GM21526 (cell line): ENCODE data around the gene MAN1A1.

Source experiments
- ATAC-seq: cut with Tn5 transposase; IDR thresholded peaks from one replicate; pipeline ENCODE4 v1.9.1; 2021; ENCODE audit warnings: moderate library complexity; ENCODE audit not compliant: unreplicated experiment, low FRiP score

MAN1A1 gene

DNA sequence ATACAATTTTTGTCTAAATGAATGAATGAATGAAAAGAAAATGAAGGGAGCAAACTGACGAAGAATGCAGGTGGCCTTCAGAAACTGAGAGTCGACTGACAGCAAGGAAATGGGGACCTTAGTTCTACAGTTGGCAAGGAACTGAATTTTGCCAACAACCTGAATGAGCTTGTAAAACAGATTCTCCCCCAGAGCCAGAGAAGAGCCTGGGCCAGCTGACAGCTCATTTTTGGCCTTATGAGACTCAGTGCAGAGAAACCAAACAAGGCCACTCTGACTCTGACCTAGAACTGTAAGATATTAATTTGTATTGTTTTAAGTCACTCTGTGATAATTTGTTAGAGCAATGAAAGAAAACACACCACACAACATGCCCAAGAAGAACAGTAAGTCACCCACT lies 21.8 kb downstream of the MAN1A1 start:
- ATAC-seq: no peak

DNA sequence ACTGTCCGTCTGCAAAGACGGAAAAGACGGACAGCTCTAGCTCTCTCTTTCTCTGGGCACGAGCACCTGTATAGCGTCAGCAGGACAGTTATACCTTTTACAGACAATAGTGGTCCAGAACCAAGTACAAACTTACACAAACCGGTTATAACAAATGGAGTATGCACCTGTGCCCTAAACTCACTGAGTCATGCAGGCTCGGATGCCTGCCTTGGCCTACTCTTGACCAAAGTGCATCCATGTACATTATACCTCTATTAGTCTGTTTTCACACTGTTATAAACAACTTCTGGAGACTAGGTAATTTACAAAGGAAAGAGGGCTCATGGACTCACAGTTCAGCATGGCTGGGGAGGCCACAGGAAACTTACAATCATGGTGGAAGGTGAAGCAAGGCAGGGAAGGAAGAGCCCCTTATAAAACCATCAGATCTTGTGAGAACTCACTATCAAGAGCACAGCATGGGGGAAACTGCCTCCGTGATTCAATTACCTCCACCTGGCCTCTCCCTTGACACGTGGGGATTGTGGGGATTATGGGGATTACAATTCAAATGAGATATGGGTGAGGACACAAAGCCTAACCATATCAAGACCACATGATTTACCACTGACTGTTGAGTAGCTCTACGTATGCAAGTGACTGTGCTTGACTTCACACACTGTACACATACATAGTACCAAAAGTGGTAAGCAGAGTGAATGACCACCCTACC lies 23.1 kb downstream of the MAN1A1 start:
- no peak for ATAC-seq

DNA sequence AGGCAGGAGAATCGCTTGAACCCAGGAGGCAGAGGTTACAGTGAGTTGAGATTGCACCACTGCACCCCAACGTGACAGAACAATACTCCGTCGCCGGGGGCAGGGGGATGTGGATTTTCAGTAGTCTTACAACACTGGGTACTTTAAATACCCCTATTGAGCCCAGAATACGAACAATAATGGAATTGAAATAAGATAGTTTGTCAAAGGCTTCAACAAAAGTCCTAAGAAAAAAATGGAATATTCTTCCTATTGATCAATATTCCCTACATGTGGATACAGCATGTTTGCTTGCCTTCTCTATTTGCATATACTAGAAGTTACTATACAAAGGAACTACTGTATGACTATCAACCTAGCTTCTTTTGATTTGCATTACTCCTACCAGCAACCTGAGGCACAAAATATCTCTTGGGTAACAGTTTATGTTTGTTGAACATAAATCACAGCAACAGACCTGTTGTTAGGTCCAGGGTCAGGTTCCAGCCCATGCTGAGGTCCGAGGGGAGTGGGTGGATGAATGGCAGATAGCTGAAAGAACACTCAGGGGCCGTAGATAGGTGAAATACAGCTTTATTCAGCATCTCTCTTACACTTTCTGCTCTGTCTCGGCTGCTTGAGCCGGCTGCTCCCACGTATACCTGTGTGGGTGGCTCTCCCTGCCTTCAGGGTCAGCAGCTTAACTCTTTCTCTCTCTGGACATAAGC lies 23.8 kb downstream of the MAN1A1 start:
- ATAC-seq: no peak

DNA sequence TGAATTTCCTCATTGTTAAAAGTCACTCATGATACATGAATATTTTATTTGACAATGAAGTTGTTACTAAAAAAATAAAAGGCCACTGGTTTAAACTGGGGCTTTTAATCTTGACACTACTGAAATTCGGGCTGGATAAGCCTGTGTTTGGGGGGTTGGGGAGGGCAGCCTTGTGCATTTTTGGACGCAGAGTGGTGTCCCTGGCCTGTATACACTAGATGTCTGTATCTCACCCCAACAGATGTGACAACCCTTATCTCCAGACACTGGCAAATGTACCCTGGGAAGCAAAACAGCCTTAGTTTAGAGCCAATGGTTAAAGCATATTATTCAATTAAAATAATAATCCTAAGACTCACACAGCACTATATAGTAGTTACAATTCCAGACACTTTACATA lies 24.8 kb downstream of the MAN1A1 start:
- ATAC-seq: no peak

DNA sequence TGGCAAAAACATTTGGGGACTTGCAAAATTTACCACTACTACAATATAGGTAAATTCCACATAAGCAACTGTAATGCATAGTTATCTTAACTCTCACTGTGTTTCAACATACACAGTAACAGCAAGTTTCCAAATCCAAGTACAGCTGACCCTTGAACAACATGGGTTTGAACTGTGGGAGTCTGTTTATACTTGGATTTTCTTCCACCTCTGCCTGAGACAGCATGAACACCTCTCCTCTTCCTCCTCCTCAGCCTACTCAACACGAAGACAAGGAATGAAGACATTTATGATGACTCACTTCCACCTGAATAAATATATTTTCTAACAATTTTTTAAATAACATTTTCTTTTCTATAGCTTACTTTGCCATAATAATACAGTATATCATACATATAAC lies 25.6 kb downstream of the MAN1A1 start:
- ATAC-seq: no peak

DNA sequence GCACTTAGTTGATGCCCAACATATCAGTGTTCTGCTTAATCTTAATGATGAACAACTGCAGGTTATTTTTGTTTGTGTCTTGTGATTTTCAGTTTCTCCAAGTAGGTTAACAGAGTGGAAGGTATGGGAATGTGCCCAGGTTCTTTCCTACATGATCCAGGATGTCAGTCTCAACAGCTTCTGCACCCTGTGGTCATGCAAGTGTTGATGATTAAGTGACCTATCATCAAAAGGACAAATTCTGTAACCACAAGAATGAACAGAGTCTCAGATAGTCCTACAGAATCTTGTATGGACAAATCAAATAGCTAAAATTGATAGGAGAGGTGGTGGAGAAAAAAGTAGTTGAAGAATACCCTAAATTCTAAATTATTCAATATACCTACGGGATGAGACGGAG lies 26.1 kb downstream of the MAN1A1 start:
- no peak for ATAC-seq

DNA sequence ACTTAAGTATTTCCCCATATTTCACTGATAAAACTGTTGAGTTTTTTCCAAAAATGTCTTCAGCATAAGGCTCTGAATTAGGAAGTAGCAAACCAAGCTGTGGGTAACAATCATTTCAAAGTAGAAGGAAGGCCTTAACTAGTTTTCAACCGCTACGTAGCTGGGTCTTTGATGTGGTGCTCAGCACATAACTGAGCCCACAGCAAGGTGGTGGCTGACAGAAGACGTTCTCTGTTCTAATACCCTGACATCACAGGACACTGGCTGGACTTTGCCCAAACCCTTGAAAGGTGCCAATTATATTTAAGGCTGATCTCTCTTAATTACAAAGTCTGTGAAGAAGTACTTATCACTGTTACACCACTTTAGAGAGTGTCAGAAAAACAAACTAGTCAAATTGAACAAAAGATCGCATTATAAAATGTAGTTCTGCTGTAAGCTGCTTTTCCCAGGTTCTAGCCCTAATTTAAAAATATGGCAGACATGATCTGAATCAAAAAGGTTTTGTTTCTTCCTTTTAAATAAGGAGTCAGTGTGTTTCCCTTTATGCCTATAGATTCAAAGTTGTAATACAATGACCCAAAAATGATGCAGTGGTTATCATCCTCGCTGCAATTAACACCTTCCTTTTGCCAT lies 26.7 kb downstream of the MAN1A1 start:
- ATAC-seq: no peak

DNA sequence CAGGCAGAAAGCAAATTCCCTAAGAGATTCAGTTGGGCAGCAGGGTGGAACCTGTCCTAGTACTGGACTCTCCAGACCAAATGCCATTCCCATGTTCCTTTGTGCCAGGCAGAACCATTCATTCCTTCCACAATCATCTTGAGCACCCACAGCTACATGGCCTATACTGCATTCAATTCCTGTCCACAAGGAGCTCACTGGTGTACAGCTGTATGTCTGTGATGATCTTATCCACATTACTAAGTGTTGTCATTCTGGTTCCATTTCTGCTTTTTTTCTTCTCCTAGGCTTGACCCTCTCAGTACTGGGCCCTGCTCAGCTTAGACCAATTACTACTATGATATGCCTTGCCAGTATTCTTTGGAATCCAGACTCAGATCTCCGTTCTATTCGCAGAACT lies 27.5 kb downstream of the MAN1A1 start:
- no peak for ATAC-seq

DNA sequence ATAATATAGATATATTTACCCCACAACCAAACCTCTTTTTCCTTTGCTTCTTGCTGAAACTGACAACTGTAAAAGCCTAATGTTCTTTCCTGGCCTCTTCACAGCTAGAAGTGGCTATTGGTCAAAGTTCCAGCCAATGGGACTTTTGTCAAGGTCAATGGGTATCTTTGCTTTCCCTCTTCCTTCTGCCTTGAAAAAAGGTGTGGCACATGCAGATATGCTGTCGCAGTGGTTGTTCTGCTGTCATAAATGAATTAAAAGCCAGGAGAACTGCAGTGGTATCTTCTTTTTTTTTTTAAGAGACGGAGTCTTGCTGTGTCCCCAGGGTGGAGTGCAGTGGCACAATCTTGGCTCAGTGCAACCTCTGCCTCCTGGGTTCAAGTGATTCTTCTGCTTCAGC lies 29.9 kb downstream of the MAN1A1 start:
- no peak for ATAC-seq

DNA sequence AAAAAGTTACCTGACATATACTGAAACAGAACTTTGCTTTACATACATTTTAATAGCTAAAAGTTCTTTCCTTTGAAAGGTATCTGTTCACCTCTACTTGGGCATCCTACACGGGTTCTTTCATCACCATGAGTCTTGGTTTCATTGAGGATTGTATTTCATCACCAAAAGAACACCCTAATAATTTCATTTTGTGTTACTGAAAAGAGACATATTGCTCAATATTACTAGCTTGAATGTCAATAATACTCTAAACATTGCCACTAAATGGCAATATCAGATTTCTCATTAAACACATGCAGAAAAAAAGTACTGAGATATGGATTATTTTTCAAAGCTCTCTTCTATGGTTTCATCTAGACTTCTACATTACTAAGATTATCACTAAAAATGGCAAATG lies 30.8 kb downstream of the MAN1A1 start:
- no peak for ATAC-seq

DNA sequence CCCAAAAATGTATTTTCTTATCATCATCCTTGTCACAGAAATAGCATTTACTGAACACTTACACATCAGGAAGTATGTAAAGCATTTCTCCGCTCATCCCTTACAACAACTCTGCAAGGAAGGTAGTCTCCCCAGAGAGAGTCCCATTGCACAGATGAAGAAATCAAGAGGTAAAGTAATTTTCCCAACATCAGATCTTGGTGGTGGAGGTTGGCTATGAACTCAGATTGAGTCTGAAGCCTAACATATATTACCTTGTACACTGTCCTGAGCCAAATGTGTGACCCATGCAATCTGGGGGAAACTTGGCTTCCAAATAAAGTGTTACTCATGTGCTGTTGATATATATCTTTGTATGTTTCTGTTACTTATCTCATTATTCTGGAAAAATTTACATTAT lies 31.4 kb downstream of the MAN1A1 start:
- ATAC-seq: no peak

DNA sequence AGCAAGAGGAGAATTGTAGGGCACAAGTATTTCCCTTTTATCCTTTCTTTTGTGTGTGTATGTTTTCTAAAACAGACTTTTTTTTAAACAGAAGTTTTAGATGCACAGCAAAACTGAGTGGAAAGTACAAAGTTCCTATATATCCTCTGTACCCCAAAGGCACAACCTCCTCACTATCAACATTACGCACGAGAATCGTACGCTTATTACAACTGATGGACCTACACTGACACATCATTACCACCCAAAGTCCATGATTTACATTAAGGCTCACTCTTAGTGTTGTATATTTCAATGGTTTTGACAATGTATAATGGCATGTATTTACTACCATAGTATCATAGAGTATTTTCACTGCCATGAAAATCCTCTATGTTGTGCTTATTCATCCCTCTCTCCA lies 32.6 kb downstream of the MAN1A1 start:
- ATAC-seq: no peak

DNA sequence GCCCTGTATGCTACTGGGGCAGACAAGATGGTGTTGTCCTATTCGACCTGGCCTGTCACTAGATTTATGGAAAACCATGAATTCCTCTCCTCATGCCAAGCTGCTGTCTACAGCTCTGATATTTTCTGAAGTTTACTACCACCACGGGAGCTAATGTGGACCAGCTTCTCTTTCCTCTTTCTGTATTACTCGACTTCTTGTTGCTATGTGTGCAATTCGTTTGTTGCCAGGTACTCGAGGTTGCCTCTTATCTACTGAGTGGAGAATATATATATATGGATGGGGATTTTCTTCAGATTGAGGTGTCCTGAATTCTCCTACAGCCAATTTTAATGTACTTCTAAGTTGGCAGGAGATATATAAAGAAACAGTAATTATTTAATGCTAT lies 34.7 kb downstream of the MAN1A1 start:
- ATAC-seq: peak; percentile 51

DNA sequence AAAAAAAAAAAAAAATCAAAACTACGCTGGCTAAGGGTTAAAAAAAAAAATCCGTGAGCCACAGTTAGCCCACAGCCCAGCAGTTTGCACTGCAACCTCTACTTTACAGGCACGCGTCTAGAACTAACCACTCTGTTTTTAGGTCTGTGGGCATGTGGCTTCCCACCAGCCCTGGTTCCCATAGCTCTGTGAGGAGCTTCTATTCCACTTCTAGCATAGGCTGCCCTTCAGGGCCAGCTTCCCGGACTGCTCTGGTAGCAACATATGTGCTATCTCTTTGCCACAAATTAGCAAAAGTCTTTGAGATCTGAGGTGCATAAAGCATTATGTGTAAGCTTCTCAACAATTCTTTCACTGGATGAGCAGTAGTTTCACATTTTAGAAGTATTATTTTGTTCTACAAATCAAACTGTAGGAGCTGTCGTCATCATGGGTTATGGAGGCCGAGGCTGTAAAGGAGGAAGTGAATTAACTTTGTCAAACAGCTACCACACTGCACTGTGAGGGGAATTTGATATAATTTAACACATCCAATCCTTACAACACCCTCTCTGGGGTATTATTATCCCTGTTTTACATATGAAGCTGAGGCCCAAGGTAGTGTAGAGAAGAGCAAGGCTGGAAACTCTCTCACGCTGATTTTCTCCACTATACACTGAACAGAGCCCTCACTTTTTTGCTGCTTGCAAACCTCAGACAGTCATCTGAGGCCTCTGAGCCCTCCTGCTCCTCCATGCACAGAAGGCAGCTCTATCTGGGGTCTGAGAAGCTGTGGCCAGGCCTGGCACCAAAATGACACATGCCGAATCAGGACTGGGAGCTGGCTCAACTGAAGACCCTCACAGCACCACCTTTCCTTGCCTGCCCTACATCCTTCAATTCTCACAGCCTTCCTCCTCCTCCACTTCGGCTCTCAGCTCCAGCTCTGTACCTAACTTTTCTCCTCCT lies 35.4 kb downstream of the MAN1A1 start:
- ATAC-seq: peak; percentile 72

DNA sequence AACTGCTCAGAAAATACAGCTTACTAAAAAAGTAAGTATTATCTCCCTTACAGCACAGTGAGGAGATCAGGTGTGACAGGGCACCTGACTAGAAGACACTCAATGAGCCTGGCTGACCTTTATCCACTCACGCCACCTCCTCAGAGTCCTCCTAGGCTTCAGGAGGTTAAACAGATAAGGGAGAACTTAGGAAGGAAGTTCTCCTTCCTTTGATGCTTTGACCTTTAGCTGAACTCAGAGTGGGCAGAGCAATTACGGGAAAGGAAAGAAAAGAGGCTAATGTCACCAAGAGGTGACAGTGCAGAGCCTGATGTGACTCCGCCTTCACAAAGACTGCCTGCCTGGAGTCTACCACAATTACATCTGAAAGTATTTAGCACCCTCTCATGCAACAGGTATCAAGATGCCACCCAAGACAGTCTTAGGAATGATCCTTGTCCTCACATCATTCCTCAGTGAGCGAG lies 36.7 kb downstream of the MAN1A1 start:
- peak; percentile 38 for ATAC-seq

DNA sequence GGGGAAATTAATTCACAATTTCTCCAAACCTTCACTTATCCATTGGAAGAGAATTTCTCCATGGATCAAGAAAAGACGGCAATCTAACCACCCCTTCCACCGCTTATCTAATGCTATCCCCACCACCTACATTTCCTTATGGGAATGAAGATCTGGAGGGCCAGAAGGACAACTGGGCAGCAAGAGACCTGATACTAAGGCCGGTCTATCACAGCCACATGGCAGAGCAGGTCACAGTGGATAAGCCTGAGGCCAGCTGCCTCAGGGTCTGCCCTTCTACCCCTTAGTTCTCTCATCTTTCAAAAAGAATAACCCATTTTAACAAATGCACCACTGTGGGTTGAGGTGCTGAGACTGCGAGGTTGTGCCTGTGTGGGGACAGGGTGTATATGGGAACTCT lies 37.1 kb downstream of the MAN1A1 start:
- no peak for ATAC-seq

DNA sequence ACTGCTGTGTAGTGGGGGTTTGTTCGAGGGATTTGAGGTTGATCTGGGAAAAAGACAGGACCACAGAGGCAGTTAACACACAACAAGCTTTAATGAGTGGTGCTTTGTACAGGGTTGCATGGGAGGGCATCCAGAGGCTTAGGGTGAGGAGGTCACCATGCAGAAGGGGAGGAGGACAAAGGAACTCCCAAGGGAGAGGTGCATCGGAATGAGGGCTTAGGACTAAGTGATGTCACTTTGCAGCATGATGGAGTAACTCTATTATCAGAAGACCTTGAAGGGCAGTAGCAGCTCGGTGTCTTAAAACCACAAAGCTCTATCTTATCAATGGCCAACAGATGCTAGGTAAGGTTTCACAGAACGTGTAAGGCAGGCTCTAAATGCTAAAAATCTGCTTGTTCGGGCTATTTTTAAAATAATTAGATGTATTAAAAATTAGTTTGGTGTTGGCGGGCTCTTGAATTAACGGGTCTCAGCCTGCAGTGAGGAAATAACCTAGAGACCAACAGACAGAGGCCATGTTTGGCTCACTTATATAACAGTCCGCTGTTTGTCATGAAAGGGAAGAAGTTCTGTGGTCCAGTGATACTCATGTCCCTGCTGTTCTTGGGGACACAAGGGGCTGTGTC lies 37.9 kb downstream of the MAN1A1 start:
- ATAC-seq: no peak

DNA sequence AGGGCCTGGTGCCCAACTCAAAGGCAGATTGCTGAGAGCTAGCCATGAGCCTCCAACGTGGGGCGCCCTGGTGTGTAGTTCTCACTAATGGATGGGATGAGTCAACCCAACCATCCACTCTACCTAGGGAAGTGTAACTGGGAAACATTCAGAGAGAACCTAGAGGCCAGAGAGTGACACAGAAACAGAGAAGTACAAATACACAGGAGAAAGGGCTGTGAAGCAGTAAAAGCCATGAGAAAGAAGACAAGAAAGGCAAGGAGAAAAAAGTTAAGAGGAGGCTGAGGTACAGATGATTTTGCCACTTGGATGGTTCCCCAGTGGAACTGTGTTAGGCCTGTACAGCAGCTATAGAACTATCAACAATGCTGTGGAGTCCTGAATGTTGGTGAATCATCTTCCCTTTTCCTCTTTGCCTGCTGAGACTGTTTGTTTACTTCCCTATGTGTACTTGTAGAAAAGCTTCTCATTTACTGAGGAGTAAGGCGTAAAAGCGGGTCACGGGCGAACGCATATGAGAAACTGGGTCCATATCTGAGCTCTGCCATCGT lies 39.0 kb downstream of the MAN1A1 start:
- no peak for ATAC-seq

DNA sequence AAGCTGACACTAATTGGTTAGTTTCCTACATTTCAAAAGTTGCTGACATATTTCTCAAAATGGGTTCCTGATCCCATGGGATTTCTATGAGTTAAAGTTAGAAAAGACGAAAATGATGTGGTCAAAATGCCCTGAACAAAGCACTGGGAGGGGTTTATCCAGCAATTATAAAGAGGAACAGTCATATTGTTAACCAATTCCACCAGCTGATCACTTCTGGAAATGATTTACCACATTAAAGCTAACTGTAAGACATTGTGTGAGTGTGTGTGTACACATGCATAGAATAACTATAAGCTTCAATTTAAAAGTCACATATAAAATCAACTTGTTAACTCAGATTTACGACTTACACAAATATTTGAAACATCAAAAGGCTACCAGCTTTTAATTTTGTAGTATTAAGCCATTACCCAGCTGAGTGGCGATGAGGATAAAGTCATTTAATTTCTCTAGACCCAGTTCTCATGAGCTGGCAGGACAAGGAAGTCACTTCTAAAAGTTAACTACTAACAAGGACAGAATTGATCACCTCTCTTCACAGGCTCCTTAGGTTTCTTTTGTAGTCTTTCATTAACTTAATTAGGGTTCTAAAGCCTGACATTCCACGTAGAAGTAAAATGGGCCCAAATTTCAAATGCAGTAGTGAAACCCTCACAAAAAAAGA lies 40.4 kb downstream of the MAN1A1 start:
- no peak for ATAC-seq
